RWPE2 (cell line): ENCODE data around the gene UGT2A3.

Experiments
- ATAC-seq: fragments of 200-7000 bp; cut with Tn5 transposase; 3 replicates; pipeline ENCODE4 v1.9.1; 2021; ENCODE audit warnings: low read depth
- DNase-seq: peaks from one replicate; pipeline ENCODE4 v3.0.0-alpha.2; 2020; ENCODE audit warnings: low spot score
- H3K27ac ChIP-seq: fragments of 450-650 bp; 2 replicates; pipeline ENCODE4 v1.5.1; 2017; ENCODE audit warnings: mild to moderate bottlenecking; ENCODE audit not compliant: poor library complexity, severe bottlenecking
- H3K27me3 ChIP-seq: fragments of 250-450 bp; sonication (Bioruptor Pico); 2 replicates; pipeline ENCODE4 v1.5.1; 2021; ENCODE audit warnings: mild to moderate bottlenecking, moderate library complexity; ENCODE audit not compliant: insufficient read depth, poor library complexity, severe bottlenecking
- H3K36me3 ChIP-seq: fragments of 250-450 bp; sonication (Bioruptor Pico); 2 replicates; pipeline ENCODE4 v1.5.1; 2020; ENCODE audit warnings: low read depth, mild to moderate bottlenecking, moderate library complexity
- H3K4me1 ChIP-seq: fragments of 250-450 bp; sonication (Bioruptor Pico); 2 replicates; pipeline ENCODE4 v1.5.1; 2021; ENCODE audit warnings: mild to moderate bottlenecking, moderate library complexity; ENCODE audit not compliant: insufficient read depth, poor library complexity, severe bottlenecking
- H3K4me3 ChIP-seq: fragments of 250-450 bp; sonication (Bioruptor Pico); 2 replicates; pipeline ENCODE4 v1.5.1; 2021; ENCODE audit warnings: mild to moderate bottlenecking, moderate library complexity; ENCODE audit not compliant: severe bottlenecking
- H3K9me3 ChIP-seq: fragments of 250-450 bp; sonication (Bioruptor Pico); 2 replicates; pipeline ENCODE4 v1.5.1; 2021; ENCODE audit warnings: mild to moderate bottlenecking, moderate library complexity; ENCODE audit not compliant: severe bottlenecking
- CTCF ChIP-seq: fragments of 450-650 bp; IDR thresholded peaks from one replicate; pipeline ENCODE4 v1.5.1; 2017; ENCODE audit warnings: mild to moderate bottlenecking, moderate library complexity; ENCODE audit not compliant: poor library complexity, severe bottlenecking

UGT2A3 gene

GRCh38 chr4:68954126-68954525 is 2.5 kb upstream of the UGT2A3 start:
- no peaks in the 10 kb centered on the region for H3K4me1 ChIP-seq
- no peaks in the 10 kb centered on the region for H3K27me3 ChIP-seq
- no peak overlapping the region for H3K27ac ChIP-seq
- DNase-seq (no peak), ATAC-seq (no peak)
- no peaks in the 10 kb centered on the region for H3K9me3 ChIP-seq
- no peak for TF ChIP-seq CTCF
- no peaks in the 10 kb centered on the region for H3K36me3 ChIP-seq
- H3K4me3 ChIP-seq: no peak overlapping the region

GRCh38 chr4:68953056-68953596 is 1.5 kb upstream of the UGT2A3 start:
- ATAC-seq (no peak), DNase-seq (no peak)
- H3K9me3 ChIP-seq: no peaks in the 10 kb centered on the region
- H3K36me3 ChIP-seq: no peaks in the 10 kb centered on the region
- H3K27ac ChIP-seq: no peak overlapping the region
- no peak overlapping the region for H3K4me3 ChIP-seq
- no peaks in the 10 kb centered on the region for H3K4me1 ChIP-seq
- TF ChIP-seq CTCF: no peak
- H3K27me3 ChIP-seq: no peaks in the 10 kb centered on the region

GRCh38 chr4:68951806-68952585 is 392 bp upstream of the UGT2A3 start:
- no peak overlapping the region for H3K27ac ChIP-seq
- ATAC-seq: no peak
- no peaks in the 10 kb centered on the region for H3K4me1 ChIP-seq

GRCh38 chr4:68950033-68950432 is 1.6 kb downstream of the UGT2A3 start:
- no peak for DNase-seq
- no peak for TF ChIP-seq CTCF
- ATAC-seq: no peak

More at GRCh38 chr4:68951806-68952585, 392 bp upstream of the UGT2A3 start:
- TF ChIP-seq CTCF: no peak
- DNase-seq: no peak
- Histone ChIP-seq H3K9me3 (no peaks in the 10 kb centered on the region), H3K36me3 (no peaks in the 10 kb centered on the region), H3K27me3 (no peaks in the 10 kb centered on the region), H3K4me3 (no peak overlapping the region)

GRCh38 chr4:68948985-68949384 is 2.6 kb downstream of the UGT2A3 start:
- no peaks in the 10 kb centered on the region for H3K4me1 ChIP-seq
- DNase-seq (no peak), ATAC-seq (no peak)
- H3K27me3 ChIP-seq: no peaks in the 10 kb centered on the region
- no peak overlapping the region for H3K4me3 ChIP-seq
- no peaks in the 10 kb centered on the region for H3K9me3 ChIP-seq
- no peak overlapping the region for H3K27ac ChIP-seq
- no peak for TF ChIP-seq CTCF
- no peaks in the 10 kb centered on the region for H3K36me3 ChIP-seq

More at GRCh38 chr4:68950033-68950432, 1.6 kb downstream of the UGT2A3 start:
- Histone ChIP-seq H3K27me3 (no peaks in the 10 kb centered on the region), H3K27ac (no peak overlapping the region), H3K4me3 (no peak overlapping the region), H3K36me3 (no peaks in the 10 kb centered on the region), H3K9me3 (no peaks in the 10 kb centered on the region), H3K4me1 (no peaks in the 10 kb centered on the region)
